ENCODE measurements around the gene MAPK10. TPM values are rescaled to one million over a fixed set of nuclear protein-coding genes. Genes with fewer than 3 reads are reported as not detected.

MAPK10 gene
- total and polyA plus RNA-seq, 2 of the 8 experiments (the other 6 are each of a cell fraction or from before 2014, with no cell fraction given), result 2.5 to 3.1 TPM

DNA sequence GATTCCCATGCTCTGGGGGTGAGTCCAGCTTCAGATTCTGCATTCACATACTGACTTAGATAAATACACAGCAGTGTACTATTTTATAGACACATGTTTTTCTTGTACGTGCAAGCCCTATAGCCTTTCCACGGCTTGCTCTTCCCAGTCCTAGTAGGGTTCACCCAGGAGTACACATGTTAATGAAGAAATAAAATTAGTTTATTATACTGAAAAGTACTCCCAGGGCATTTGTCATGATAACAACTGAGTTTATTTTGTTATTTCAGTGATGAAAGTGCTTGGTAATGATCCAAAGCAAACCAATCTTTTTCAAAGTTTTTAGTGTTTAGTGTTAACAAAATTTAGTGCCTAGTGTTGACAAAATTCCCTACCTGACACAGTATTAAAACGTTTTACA, 21.3 kb downstream of the MAPK10 start (continued):
- no peak for TF ChIP-seq RNF2 (IDR thresholded peaks at IDR 0.05; ENCODE audit: borderline replicate concordance, low read depth, low read length, missing control alignments, poor library complexity, severe bottlenecking)
- TF ChIP-seq SP1 (IDR thresholded peaks at IDR 0.05; ENCODE audit: low read depth, low read length), result no peak
- no peak for TF ChIP-seq SRF (IDR thresholded peaks at IDR 0.05; ENCODE audit: low read depth, low read length)
- TF ChIP-seq RAD21 (IDR thresholded peaks at IDR 0.05 in 1 of 2, conservative IDR thresholded peaks at IDR 0.05 in 1 of 2; ENCODE audit: low read depth in 2 of 2, low read length in 2 of 2), result no peak
- no peak for TF ChIP-seq TCF12 (IDR thresholded peaks at IDR 0.05; ENCODE audit: low read depth, low read length)
- TF ChIP-seq ASH2L (IDR thresholded peaks at IDR 0.05; ENCODE audit: low read length), result no peak
